ENCODE results near the gene SYNJ1. TPM values are rescaled to one million over a fixed set of nuclear protein-coding genes. Genes with fewer than 3 reads are reported as not detected.

SYNJ1 gene
- total and polyA plus RNA-seq, 2 of the 13 experiments (the other 11 are each of a cell fraction or from before 2014, with no cell fraction given), result 2.0 to 2.7 TPM

DNA sequence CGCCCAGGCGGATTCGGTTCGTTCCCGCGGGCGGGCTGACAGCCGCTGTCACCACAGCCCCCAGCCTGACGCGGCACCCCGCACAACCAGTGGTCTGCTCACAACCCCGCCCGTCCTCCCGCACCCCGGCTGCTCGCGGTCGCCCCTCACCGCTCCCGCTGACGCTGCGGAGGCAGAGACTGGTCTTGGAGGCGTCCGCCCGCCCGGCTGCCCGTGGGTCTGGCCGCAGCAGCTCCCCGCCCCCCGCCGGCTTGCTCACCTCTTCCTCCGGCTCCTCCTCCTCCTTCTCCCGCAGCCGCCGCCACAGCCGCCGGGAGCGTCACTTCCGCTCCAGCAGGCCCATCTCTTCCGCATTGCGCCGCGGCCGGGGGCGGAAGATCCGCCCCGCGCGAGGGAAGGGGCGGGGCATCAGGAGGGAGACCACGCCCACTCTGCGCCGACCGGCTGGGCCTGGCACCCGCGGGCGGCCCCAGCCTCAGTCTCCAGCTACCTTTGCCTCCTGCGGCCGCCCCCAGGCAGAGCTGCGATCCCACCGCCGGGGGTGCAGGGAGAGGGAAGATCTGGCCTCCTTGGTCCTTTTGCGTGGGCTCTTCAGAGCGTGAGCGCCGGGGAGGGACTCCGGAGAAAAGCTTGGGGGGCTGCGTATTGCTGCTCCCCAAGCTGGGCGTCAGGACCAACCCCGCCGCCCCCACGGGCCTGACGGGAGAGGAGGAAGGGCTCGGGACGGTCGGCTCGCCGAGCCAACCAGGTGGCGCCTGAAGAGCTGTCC is at the start of gene SYNJ1 (continued):
- TF ChIP-seq, protein P1, sequence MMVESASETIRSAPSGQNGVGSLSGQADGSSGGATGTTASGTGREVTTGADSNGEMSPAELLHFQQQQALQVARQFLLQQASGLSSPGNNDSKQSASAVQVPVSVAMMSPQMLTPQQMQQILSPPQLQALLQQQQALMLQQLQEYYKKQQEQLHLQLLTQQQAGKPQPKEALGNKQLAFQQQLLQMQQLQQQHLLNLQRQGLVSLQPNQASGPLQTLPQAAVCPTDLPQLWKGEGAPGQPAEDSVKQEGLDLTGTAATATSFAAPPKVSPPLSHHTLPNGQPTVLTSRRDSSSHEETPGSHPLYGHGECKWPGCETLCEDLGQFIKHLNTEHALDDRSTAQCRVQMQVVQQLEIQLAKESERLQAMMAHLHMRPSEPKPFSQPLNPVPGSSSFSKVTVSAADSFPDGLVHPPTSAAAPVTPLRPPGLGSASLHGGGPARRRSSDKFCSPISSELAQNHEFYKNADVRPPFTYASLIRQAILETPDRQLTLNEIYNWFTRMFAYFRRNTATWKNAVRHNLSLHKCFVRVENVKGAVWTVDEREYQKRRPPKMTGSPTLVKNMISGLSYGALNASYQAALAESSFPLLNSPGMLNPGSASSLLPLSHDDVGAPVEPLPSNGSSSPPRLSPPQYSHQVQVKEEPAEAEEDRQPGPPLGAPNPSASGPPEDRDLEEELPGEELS (CRISPR knock-in tag; IDR thresholded peaks at IDR 0.05), result peak; percentile 37; the same call in 1 of the 2 replicates
- TF ChIP-seq EED (CRISPR knock-in tag; IDR thresholded peaks at IDR 0.05) (peak; percentile 79; the same call in 1 of the 2 replicates), BORCS8-MEF2B (CRISPR knock-in tag; IDR thresholded peaks at IDR 0.05) (peak; percentile 39; the same call in 1 of the 2 replicates), GZF1 (CRISPR knock-in tag; IDR thresholded peaks at IDR 0.05) (no peak), ZNF350 (CRISPR knock-in tag; IDR thresholded peaks at IDR 0.05; ENCODE audit: borderline replicate concordance, low read depth) (peak; percentile 84), NR2F1 (CRISPR knock-in tag; IDR thresholded peaks at IDR 0.05) (no peak), TSC22D2 (CRISPR knock-in tag; IDR thresholded peaks at IDR 0.05; ENCODE audit: borderline replicate concordance) (peak; percentile 89), ZNF34 (CRISPR knock-in tag; IDR thresholded peaks at IDR 0.05; ENCODE audit: borderline replicate concordance) (0 out of 2 replicates have a peak, but pooled peaks have one; percentile 29), ZNF605 (CRISPR knock-in tag; IDR thresholded peaks at IDR 0.05) (peak; percentile 64; the same call in 1 of the 2 replicates), PTBP1 (IDR thresholded peaks at IDR 0.05; ENCODE audit: low read depth, low read length, poor library complexity, severe bottlenecking) (peak; percentile 45), PLRG1 (conservative IDR thresholded peaks at IDR 0.05) (no peak), MEF2D (CRISPR knock-in tag; IDR thresholded peaks at IDR 0.05) (peak; percentile 58), HNRNPK (IDR thresholded peaks at IDR 0.05; ENCODE audit: low read depth, low read length, poor library complexity, severe bottlenecking) (peak; percentile 72), GABPB1 (CRISPR knock-in tag; IDR thresholded peaks at IDR 0.05) (peak; percentile 98), ZBTB42 (CRISPR knock-in tag; IDR thresholded peaks at IDR 0.05) (no peak), PHB2 (IDR thresholded peaks at IDR 0.05; ENCODE audit: partially characterized antibody) (no peak), NFE2 (CRISPR knock-in tag; IDR thresholded peaks at IDR 0.05) (no peak), SMYD3 (CRISPR knock-in tag; IDR thresholded peaks at IDR 0.05) (no peak), ZNF138 (CRISPR knock-in tag; IDR thresholded peaks at IDR 0.05; ENCODE audit: low read depth) (0 out of 2 replicates have a peak, but pooled peaks have one; percentile 57), ZNF12 (CRISPR knock-in tag; IDR thresholded peaks at IDR 0.05) (peak; percentile 61; the same call in 1 of the 2 replicates), ZNF160 (CRISPR knock-in tag; IDR thresholded peaks at IDR 0.05) (peak; percentile 84), ZFP37 (CRISPR knock-in tag; IDR thresholded peaks at IDR 0.05; ENCODE audit: borderline replicate concordance) (0 out of 2 replicates have a peak, but pooled peaks have one; percentile 16), AHR (CRISPR knock-in tag; IDR thresholded peaks at IDR 0.05) (peak; percentile 65; the same call in 1 of the 2 replicates), PHF21A (CRISPR knock-in tag; IDR thresholded peaks at IDR 0.05) (0 out of 2 replicates have a peak, but pooled peaks have one; percentile 20)
- TF ChIP-seq, protein P2, sequence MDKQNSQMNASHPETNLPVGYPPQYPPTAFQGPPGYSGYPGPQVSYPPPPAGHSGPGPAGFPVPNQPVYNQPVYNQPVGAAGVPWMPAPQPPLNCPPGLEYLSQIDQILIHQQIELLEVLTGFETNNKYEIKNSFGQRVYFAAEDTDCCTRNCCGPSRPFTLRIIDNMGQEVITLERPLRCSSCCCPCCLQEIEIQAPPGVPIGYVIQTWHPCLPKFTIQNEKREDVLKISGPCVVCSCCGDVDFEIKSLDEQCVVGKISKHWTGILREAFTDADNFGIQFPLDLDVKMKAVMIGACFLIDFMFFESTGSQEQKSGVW (CRISPR knock-in tag; IDR thresholded peaks at IDR 0.05; ENCODE audit: borderline replicate concordance), result no peak
- TF ChIP-seq, protein P3, sequence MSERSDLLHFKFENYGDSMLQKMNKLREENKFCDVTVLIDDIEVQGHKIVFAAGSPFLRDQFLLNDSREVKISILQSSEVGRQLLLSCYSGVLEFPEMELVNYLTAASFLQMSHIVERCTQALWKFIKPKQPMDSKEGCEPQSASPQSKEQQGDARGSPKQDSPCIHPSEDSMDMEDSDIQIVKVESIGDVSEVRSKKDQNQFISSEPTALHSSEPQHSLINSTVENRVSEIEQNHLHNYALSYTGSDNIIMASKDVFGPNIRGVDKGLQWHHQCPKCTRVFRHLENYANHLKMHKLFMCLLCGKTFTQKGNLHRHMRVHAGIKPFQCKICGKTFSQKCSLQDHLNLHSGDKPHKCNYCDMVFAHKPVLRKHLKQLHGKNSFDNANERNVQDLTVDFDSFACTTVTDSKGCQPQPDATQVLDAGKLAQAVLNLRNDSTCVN (CRISPR knock-in tag; IDR thresholded peaks at IDR 0.05; ENCODE audit: borderline replicate concordance), result peak; percentile 54; the same call in 1 of the 2 replicates
